GF-D8 (cell line): ENCODE data around the gene RHOF.

ENCODE experiments used
- DNase-seq: peaks from one replicate; lab custom pipeline; 2025; lab: John Stamatoyannopoulos, UW

Gene RHOF

DNA sequence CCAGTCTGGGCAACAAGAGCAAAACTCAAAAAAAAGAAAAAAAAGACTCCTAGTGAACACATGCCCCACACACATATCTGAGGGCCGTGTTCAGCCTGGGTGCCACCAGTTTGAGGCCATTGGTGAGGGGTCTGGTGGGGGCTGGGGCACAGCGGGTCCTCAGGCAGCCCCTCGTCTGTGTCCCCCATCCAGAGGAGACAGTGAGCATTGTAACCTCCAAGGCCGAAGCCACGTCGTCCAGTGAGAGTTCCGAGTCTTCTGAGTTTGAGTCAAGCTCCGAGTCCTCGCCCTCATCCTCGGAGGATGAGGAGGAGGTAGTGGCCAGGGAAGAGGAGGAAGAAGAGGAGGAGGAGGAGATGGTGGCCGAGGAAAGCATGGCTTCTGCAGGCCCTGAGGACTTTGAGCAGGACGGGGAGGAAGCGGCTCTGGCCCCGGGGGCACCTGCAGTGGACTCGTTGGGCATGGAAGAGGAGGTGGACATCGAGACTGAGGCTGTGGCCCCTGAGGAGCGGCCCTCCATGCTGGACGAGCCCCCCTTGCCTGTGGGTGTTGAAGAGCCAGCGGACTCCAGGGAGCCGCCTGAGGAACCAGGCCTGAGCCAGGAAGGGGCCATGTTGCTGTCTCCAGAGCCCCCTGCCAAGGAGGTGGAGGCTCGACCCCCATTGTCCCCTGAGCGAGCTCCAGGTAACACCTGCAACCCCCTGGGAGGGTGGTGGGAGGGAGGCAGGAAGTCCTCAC, 25.9 kb upstream of the RHOF start:
- DNase-seq: no peak

DNA sequence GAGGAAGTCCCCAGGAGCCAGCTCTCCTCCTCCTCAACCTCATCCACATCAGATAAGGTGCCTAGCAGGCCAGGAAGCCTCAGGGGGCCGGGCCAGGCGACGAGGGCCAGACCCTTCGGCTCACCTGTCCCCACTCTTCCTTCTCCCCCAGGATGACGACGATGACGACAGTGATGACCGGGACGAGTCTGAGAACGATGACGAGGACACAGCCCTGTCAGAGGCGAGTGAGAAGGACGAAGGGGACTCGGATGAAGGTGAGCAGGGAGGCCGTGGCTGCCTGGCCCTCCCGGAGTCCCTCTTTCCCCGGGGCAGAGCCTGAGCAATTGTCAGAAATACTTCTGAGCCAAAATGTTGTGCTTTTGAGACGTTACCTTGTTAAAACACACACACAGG, 24.2 kb upstream of the RHOF start:
- no peak for DNase-seq

DNA sequence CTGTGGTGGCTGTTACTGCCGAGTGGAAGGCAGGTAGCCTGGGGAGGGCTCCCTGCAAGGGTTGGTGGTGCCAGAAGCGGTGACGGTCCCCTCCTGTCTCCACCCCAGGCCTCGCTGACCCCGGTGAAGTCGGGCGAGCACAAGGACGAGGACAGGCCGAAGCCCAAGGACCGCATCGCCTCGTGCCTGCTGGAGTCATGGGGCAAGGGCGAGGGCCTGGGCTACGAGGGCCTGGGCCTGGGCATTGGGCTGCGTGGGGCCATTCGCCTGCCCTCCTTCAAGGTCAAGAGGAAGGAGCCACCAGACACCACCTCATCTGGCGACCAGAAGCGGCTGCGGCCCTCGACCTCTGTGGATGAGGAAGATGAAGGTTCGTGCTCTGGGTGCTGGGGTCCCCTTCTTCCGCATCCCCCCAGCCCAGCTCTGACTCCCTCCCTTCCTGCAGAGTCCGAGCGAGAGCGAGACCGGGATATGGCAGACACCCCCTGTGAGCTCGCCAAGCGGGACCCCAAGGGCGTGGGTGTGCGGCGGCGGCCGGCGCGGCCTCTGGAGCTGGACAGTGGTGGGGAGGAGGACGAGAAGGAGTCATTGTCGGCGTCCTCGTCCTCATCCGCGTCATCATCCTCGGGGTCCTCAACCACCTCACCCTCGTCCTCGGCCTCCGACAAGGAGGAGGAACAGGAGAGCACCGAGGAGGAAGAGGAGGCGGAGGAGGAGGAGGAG, 23.6 kb upstream of the RHOF start:
- no peak for DNase-seq

DNA sequence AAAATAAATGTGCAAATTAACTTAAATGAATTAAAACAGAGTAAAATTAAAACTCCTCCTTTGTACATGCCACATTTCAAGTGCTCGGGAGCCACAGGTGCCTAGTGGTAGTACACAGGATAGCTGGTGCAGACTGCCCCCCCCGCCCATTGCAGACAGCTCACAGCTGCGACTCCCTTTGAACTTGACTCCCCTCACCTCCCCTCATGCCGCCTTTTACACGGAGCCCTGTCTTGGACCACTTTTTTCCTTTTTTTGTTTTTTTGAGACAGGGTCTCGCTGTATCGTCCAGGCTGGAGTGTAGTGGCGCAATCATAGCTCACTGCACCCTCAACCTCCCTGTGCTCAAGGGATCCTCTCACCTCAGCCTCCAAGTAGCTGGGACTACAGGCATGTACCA, 21.8 kb upstream of the RHOF start:
- DNase-seq: no peak

DNA sequence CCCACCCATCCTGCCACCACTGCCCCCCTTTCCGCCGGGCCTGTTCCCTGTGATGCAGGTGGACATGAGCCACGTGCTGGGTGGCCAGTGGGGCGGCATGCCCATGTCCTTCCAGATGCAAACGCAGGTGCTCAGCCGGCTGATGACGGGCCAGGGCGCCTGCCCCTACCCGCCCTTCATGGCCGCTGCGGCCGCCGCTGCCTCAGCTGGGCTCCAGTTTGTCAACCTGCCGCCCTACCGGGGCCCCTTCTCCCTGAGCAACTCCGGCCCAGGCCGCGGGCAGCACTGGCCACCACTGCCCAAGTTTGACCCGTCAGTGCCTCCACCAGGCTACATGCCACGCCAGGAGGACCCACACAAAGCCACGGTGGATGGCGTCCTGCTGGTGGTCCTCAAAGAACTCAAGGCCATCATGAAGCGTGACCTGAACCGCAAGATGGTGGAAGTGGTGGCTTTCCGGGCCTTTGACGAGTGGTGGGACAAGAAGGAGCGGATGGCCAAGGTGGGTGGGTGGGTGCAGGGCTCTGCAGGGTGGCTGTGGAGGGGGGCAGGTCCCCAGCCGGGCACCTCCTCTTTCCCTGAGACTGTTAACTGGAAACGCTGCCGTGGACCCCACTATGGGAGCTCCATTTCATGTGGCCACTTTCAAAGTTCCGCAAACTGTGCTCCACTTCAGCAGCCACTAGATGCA, 21.1 kb upstream of the RHOF start:
- no peak for DNase-seq

DNA sequence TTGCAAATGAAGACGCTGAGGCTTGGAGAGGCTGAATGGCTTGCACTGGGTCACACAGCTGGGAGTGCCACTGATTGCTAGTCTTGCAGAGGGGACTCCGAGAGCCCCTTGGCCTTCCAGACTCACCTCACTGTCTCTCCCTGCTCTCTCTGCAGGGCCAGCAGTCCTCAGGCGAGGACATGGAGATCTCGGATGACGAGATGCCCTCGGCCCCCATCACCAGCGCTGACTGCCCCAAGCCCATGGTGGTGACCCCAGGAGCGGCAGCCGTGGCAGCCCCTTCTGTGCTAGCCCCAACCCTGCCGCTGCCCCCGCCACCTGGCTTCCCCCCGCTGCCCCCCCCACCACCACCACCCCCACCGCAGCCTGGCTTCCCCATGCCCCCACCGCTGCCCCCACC, 20.5 kb upstream of the RHOF start:
- no peak for DNase-seq

DNA sequence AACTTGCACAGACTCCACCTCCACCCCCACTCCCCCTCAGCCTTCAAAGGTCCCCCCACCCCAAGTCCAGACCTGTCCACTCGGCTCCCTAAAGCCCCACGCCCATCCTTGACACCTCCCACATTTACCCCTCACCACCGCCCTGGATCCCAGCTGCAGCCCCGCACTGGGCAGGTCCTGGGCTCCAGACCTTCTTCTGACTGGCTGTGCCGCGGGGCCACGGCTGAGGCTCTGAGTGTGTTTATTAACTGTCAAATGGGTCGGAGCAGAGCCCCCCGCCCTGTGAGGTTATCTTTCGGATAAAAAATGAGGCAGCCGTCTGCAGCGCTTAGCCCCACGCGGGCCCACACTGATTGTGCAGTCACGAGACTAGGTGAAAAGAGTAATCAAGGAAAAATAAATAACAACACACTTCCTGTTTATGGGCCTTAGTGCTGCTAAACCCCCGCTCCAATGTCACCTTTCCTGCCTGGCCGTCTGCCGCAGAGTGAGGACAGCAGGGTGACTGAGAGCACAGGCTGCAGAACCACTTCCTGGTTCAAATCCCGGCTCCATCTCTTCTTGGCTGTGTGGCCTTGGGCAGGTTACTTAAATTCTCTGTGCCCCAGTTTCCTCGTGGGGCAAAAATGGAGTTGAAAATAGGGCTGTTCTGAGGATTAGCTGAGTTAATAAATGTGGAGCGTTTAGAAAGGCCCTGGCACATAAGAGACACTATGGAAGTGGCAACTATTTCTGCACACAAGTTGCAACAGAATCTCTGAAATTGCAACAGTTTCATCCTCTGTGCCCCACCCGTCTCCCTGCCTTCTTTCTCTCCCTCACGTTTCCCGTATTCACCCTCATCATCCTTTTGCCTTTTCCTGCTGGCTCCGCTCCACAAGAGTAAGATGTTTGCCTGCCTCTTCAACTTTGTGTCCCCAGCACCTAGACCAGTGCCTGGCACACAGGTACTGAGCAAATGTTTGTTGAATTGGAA, 19.7 kb upstream of the RHOF start:
- no peak for DNase-seq

DNA sequence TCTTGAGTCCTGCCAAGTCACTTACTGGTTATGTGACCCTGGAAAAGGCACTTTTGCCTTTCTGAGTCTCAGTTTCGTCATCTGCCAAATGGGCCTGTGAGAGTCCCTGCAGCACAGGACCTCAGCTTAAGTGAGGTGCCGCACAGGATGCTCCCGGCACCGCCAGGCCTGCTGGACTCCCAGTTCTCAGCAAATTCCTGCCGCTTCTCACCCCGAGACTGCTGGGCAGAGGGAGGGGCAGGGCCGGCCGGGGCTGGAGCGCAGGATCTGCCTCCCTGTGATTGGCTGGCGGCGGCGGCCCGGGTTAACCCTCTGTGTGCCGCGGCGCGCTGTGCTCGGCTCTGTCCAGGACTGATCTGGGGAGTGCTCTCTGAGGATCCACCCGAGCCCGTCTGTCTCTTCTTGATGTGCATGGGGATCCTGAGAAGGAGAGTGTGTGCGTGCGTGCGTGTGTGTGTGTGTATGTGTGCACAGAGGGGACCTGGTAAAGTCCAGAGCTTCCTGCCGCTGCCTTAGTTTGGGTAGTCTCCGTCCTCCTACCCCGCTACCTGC, 18.9 kb upstream of the RHOF start:
- no peak for DNase-seq

DNA sequence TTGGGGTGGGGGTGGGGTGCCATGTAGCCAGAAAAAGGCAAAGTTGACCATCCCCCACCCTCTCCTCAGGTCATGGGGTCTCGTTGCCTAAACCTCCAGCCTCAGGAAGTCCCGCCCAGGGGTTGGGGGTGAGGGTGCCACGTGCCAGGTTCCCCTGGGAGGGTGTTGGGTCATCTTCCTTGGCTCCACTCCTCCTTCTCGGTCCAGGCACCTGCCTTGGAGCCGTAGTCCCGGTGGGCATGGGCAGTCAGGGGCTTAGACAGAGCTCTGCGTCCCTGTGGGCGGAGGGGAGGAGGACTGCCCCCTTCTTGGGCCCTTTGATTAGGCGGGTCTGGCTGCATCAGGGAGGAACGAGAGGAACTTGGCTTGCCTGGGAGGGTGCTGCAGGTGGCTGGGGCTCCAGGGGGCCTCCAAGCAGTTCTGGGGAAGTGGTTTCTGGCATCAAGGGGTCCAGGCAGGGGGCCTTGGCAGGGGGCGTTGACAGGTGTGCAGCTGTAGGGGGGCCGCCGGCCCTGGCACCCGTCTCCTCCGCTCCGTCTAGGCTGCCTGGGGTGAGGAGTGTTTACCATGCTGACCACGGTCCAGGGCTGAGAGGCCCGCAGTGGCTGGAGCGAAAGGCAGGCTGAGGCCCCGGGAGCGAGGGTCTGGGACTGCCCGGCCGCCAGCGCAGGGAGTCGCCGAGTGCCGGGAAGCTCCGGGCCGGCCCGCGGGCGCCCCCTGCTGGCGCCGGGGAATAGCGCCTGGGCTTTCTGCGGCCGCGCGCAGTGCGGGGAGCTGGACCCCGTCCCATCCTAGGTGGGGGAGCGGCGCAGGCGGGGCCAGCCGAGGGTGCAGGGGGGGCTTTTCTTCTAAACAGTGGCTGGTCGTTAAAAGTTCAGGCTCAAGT, 18.2 kb upstream of the RHOF start:
- peak; percentile 71 for DNase-seq

DNA sequence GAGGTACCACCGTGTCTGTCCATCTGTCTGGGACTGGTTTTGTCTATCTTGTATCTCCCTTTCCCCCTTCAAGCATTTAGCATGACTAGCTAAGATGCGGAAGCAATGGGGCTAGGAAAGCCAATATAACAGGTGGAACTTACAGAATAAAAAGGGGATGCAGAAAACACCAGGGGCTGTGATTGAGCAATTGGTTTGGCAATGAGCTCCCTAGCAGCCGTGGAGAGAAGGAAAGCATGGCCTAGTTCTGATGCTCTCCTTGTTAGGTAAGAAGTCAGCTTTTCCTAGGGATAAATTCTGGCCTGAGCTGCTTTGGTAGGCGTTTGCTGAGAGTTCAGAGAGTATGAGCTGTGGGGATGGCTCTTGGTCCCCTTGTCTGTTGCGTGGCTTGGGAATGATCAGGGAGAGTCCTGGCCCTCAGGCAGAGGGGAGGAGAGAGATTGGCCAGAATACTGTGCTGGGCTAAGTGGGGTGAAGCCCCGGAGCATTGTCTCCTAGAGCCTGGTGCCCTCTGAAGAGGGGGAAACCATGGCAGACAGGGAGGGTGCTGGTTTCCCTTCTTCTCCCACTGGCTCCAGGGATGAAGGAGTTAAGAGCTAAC, 17.4 kb upstream of the RHOF start:
- no peak for DNase-seq

DNA sequence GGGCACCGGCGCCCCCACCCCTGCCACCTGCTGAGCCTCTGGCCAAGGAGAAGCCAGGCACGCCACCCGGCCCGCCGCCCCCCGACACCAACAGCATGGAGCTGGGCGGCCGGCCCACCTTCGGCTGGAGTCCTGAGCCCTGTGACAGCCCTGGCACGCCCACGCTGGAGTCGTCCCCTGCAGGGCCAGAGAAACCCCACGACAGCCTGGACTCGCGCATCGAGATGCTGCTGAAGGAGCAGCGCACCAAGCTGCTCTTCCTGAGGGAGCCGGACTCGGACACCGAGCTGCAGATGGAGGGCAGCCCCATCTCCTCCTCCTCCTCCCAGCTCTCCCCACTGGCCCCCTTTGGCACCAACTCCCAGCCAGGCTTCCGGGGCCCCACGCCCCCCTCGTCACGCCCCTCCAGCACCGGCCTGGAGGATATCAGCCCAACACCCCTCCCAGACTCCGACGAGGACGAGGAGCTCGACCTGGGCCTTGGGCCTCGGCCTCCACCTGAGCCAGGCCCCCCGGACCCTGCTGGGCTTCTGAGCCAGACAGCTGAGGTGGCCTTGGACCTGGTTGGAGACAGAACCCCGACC, 16.8 kb upstream of the RHOF start:
- DNase-seq: no peak

DNA sequence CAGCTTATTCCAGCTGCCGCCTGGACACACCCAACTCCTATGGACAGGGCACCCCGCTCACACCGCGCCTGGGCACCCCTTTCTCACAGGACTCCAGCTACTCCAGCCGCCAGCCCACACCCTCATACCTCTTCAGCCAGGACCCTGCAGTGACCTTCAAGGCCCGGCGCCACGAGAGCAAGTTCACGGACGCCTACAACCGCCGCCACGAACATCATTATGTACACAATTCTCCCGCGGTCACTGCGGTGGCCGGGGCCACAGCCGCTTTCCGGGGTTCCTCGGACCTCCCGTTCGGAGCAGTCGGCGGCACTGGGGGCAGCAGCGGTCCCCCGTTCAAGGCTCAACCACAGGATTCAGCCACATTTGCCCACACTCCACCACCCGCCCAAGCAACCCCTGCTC, 16.2 kb upstream of the RHOF start:
- no peak for DNase-seq

DNA sequence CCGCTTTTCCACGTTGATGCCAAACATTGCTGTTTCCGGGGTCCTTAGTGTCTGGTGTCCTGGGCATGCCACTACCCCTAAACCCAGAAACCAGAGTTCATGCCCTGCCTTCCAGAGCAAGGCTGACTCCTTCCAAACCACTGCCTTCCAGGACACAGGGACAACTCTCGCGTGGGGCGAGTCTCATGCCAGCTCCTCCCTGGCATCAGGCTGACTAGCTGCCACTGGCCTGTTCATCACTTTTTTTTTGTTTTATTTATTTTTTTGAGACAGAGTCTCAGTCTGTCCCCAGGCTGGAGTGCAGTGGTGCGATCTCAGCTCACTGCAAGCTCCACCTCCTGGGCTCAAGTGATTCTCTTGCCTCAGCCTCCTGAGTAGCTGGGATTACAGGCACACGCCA, 15.1 kb upstream of the RHOF start:
- DNase-seq: no peak

DNA sequence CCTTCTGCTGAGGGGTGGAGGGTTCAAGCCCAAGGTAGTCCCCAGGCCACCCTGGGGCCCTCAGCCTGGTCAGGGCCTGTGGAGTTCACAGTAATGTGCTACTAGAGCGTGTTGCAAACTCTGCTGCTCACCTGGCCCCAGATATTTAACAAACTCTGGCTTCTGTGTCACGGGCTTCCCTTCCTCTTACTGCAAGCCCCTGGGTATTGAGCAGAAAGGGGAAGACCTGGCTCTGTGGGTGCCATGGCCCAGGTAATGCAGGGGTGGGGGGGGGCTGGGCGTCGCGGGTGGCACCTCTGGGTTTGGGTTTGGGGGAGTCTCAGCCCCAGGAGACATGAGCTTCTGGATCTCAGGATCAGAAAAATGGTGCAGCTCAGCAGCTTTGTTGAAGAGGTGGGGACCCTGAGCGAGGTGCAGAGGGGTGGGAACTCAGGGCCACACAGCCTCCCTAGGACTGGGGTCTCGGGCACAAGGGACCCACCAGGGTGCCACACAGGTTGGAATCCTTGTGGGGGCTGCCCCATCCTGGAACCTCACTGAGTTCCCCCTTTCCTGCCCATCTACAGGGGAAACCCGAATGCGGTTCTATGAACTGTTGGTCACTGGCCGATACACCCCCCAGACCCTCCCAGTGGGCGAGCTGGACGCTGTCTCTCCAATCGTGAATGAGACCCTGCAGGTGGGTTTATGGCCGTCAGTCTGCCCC, 14.3 kb upstream of the RHOF start:
- no peak for DNase-seq

DNA sequence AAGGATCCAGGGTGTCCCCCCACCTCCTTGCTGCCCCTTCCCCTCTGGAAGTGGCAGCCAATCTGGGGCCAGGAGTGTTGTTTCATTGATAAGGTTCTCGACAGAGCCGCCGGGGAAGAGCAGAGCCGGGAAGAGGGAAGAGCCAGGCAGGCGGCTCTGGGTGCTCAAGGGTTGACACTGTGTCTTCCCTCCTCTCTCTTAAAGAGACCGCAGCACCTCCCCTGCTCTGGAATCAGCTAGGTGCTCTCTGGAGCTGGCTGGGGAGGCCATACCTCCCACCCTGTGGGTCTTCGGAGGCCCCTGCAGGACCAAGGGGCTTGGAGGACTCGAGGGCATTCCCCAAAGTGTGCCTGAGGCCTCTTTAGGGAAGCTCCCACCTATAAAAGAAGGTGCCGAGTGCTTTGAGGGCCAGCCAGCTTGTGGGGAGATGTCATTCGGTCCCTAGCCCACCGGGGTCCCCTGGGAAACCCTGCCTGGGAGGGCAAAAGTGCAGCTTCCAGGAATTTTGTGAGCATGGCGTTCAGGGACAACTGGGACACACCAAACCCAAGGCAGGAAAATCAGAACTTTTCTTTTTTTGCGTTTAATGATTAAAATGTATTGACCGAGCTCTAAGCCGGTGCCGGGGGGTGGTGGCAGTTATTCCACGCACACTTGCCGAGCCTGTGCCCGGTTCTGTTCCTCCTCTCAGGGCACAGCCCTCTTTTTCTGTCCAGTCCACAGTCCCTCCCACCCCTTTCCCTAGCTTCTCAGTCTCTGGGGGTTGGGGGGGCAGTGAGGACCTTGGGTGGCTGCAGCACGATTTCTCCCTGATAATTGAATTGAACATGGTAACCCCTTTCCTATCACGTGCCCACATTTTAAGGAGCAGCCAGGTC, 13.3 kb upstream of the RHOF start:
- DNase-seq: no peak

DNA sequence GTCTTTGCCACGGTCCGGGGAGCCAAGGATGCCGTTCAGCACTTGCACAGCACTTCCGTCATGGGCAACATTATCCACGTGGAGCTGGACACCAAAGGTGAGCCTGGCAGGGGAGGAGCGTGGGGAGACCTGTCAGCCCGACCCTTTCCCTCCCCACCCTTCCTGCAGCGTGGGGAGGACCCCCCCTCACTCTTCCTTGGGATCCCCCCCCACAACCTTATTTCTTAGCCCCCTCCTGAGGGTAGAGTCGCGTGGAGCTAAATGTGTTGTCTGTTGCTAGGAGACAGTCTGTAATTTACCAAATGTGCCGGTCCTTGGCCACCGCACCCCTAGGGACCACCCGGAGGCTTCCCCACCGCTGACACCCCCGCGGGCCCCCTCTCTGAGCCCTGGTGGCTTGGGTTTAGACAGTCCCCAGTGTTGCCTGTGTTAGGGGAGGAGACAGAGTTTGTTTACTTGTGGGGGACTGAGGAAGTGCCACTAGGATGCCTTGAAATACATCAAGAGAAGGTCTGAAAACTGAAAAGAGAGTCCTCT, 12.6 kb upstream of the RHOF start:
- DNase-seq: no peak

DNA sequence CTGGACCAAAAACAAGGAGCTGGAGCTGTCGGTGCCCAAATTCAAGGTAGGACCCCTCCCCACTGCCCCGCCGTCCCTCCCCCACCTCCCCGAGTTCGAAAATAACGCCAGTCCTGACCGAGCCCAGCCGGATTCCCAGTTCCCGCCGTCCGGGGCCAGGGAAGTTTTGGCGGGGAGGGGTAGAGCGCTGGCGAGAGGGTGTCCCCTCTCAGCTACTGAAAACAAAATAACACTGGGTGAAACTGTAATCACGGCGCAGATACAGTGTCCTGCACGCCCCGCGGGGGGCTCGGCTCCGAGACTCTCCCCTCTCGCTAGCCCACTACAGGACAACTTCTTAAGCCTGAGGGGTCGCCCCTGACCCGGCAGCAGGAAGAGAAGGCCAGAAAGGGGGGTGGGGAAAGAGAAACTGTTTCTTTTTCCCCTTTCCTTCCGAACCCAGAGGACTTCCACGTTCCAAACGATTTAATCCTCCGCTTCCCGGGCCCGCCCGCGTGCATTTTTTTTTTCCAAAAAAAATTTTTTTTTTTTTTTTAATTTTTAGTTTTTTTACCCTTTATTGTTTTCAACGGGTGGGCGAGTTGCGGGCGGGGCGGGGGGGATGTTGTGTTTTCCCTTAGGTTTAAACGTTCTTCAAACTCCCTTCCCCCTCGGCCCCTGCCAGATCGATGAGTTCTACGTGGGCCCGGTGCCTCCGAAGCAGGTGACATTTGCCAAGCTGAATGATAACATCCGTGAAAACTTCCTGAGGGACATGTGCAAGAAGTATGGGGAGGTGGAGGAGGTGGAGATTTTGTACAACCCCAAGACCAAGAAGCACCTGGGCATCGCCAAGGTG, 11.9 kb upstream of the RHOF start:
- no peak for DNase-seq
